ENCODE results near the gene DGKQ. TPM values are rescaled to one million over a fixed set of nuclear protein-coding genes. Genes with fewer than 3 reads are reported as not detected.

DGKQ gene
- total and polyA plus RNA-seq, 7 experiments from 2014 or later: 1.5 to 28.0 (median 16.5) TPM

DNA sequence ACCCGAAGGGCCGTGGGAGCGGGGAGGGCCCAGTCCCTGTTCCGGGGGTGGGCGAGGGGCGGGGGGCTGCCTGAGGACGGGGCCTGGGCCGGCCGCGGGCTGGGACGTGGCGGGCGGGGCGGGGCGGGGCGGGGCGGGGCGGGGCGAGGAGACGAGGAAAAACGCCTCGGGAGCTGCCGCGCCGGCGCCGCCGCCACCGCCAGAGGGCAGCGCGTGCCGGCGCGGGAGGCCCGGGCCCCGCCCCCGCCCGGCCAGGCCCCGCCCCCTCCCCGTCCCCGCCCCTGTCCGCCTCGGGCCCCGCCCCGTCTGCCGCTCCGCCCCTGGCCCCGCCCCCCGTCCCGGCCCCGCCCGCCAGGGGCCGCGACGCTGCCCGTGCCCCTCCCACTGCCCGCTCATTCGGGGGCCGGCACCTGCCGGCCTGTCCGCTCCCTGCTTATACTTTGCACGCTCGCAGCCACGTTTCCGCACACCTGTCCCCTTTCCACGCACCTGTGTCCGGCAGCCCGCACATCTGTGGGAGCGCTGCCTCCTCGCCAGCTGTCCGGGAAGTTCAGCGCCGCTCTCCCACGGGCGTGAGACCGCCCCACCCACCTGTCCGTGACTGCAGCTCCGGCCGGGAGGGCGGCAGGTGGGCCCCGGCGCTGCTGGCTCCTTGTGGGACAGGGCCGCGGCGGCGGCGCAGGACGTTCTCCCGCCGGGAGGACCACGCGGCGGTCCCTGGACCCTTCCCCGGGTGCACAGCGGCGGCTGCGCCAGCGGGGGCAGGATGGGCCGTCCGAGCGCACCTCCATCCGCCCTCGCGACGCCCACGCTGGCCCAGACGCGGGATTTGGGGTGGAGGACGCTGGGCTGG lies 36.4 kb upstream of the DGKQ start:
- ATAC-seq (peak; percentile 78), DNase-seq (peak; percentile 51 to 85 (median 64))
- ChIA-PET CTCF (interaction anchor here (0.6 to 0.9 kb wide), 2 partner anchors 79 to 1043 kb away, joined by 3 read pairs; no protein-coding TSS in a partner anchor), POLR2A (interaction anchor here (0.6 to 2.4 kb wide), 6 partner anchors 44 to 617 kb away, joined by 3 to 11 read pairs (median 3); no protein-coding TSS in a partner anchor)
- intact Hi-C loops (cut with micrococcal nuclease): loop anchor here (1.0 to 5.0 kb wide), 17 partner anchors 23 to 703 kb away; partner anchors contain the start of genes CTBP1 (in 2 of the 2), DGKQ (in 2 of the 2), PCGF3 (in 2 of the 2) and UVSSA (in 2 of the 2)
- Histone ChIP-seq H3K4me3 (ENCODE audit: low read length) (peak overlapping the region; percentile 77), H3K27ac (ENCODE audit: low read depth, low read length) (peak overlapping the region; percentile 83), H3K4me1 (ENCODE audit: control insufficient read depth in 2 of 2, insufficient read depth in 2 of 2, low read length in 2 of 2) (peaks cover 0 to 10% of the 10 kb centered on the region in 2 donors), H3K9me3 (ENCODE audit: control insufficient read depth in 2 of 3, low read length in 3 of 3) (no peaks in the 10 kb centered on the region), H3K36me3 (ENCODE audit: control insufficient read depth in 2 of 3, insufficient read depth in 3 of 3, low read length in 3 of 3) (no peaks in the 10 kb centered on the region), H3K27me3 (ENCODE audit: control insufficient read depth in 2 of 2, insufficient read depth in 2 of 2, low read length in 2 of 2) (peaks cover 0 to 4% of the 10 kb centered on the region in 2 donors)
- Mint-ChIP-seq H3K27ac (peak overlapping the region in 7 of 9 donors; percentile 70 to 95 (median 87)), H3K36me3 (peaks cover 0 to 3% (median 2%) of the 10 kb centered on the region in 5 donors), H3K9me3 (peaks cover 0 to 4% (median 3%) of the 10 kb centered on the region in 11 donors), H3K4me1 (peaks cover 15 to 21% (median 18%) of the 10 kb centered on the region in 7 donors), H3K27me3 (peaks cover 29 to 38% (median 30%) of the 10 kb centered on the region in 5 donors), H3K4me3 (peak overlapping the region; percentile 78 to 97 (median 89))

DNA sequence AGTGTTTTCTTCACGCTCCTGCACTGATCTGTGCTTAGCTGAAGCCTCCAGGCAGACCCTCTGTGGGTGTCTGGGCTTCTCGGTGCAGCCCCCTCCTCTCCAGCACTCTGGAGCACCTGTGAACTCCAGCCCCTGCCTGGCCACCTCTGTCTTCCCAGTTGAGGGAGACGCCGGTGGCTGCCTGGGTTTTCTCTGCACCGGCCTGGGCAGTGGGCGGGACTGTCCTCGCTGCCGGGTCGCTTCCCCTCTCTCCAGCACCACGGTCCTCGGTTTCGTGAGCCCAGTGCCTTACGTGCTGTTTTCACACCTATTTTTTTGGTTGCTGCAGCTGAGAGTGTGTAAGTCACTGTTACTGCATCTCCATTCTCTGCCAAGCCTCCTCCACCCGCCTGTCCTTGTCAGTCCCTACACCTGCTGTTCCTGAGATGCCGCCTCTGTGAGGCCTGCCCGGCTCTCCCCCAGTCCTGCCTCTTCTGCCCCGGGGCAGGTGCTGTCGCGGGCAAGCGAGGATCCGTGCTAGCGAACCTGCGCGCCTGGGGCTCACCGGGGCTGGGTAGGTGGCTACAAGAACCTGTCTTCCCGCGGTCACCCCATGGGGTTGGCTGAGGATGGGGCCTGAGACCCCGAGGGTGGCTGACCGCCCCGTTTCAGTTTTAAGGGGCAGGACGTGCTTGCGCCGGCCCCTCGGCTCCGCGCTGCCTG lies 35.6 kb upstream of the DGKQ start:
- Histone ChIP-seq H3K4me3 (ENCODE audit: low read length) (peak overlapping the region; percentile 31), H3K4me1 (ENCODE audit: control insufficient read depth in 2 of 2, insufficient read depth in 2 of 2, low read length in 2 of 2) (peaks cover 0 to 10% of the 10 kb centered on the region in 2 donors), H3K9me3 (ENCODE audit: control insufficient read depth in 2 of 3, low read length in 3 of 3) (no peaks in the 10 kb centered on the region), H3K27ac (ENCODE audit: low read depth, low read length) (peak overlapping the region; percentile 62), H3K27me3 (ENCODE audit: control insufficient read depth in 2 of 2, insufficient read depth in 2 of 2, low read length in 2 of 2) (peaks cover 0 to 4% of the 10 kb centered on the region in 2 donors), H3K36me3 (ENCODE audit: control insufficient read depth in 2 of 3, insufficient read depth in 3 of 3, low read length in 3 of 3) (no peaks in the 10 kb centered on the region)
- Mint-ChIP-seq H3K4me3 (peak overlapping the region; percentile 49 to 86 (median 76)), H3K9me3 (peaks cover 0 to 5% (median 3%) of the 10 kb centered on the region in 11 donors), H3K27ac (peak overlapping the region in 4 of 9 donors; percentile 20 to 77 (median 52)), H3K36me3 (peaks cover 0 to 3% (median 2%) of the 10 kb centered on the region in 5 donors), H3K4me1 (peaks cover 15 to 19% (median 16%) of the 10 kb centered on the region in 7 donors), H3K27me3 (peaks cover 34 to 42% (median 37%) of the 10 kb centered on the region in 5 donors)
- ATAC-seq: no peak
- intact Hi-C loops (cut with micrococcal nuclease): loop anchor here (1.0 kb wide), 5 partner anchors 23 to 227 kb away; partner anchors contain the start of genes DGKQ (in 2 of the 2), GAK (in 1 of the 2) and TMEM175 (in 1 of the 2)
- peak in 7 of 9 donors; percentile 32 to 56 (median 44) for DNase-seq
- POLR2A ChIA-PET: interaction anchor here (1.5 to 2.4 kb wide), 2 partner anchors 44 to 47 kb away, joined by 3 to 11 read pairs; no protein-coding TSS in a partner anchor
- CTCF ChIA-PET: interaction anchor here (0.6 kb wide), 1 partner anchor 1044 kb away, joined by 3 read pairs; no protein-coding TSS in a partner anchor

DNA sequence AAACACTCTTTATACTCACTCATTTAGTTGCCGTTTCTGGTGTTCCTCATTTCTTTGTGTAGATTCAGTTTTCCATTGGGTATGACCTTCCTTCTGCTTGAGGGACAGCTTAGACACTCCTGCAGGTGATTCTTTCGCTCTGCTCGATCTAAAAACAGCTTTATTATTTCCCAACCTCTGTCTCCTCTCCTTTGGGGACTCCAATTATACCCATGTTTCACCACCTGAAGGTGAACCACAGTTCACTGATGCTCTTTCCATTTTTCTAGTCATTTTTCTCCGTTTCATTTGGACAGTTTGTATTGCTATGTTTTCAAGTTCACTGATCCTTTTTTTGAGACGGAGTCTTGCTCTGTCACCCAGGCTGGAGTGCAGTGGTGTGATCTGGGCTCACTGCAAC lies 33.5 kb upstream of the DGKQ start:
- H3K9me3 Mint-ChIP-seq: peaks cover 0 to 5% (median 3%) of the 10 kb centered on the region in 11 donors
- intact Hi-C loops (cut with micrococcal nuclease): no loop called here
- CTCF ChIA-PET: no interaction called here

DNA sequence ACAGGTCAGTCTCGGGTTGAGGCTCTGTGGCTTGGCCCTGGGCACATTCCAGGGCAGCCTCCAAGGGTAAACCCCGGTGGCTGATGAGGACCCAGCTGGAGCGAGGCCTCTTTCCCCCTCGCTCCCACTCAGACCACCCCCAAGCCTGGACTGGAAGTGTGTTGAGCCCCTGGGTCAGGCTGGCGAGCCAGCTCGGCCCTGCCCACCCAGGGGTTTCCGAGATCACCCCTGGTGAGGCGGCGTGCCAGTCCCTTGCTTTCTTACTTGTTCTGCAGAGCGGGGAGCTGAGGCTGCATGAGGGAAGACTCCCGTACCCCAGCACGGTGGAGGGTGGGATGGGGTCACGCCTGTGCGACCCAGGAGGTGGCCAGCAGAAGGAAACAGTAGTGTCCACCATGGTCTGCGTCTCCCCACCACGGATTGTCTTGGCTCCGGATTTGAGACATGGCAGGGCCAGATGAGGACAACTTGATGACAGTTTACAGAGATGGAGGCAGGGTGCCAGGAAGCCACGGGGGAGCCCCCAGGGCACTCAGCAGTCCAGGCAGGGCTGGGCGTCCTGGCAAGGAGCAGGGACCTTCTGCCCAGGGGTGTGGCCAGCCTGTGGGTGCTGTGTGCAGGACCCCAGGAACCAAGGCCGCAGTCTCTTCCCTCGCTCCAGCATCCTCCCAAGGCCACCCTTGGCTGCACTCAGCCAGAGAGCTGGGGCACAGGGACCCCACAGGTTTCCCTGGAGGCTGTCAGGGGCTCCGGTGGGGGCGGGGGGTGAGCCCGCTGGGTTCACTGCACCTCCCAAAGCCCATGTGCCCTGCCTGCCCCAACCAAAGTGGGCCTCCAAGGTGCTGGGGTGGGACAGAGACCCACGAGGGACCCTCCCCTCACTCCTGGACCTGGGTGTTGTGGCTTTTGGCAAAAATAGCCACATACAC lies 31.5 kb upstream of the DGKQ start:
- H3K4me3 Mint-ChIP-seq: no peak overlapping the region
- no peak overlapping the region for H3K27ac Mint-ChIP-seq
- CTCF ChIA-PET: no interaction called here
- peaks cover 0 to 5% (median 2%) of the 10 kb centered on the region in 11 donors for H3K9me3 Mint-ChIP-seq
- peaks cover 34 to 54% (median 42%) of the 10 kb centered on the region in 5 donors for H3K27me3 Mint-ChIP-seq
- H3K4me3 ChIP-seq (ENCODE audit: low read length): no peak overlapping the region
- no peaks in the 10 kb centered on the region for H3K36me3 ChIP-seq (ENCODE audit: control insufficient read depth in 2 of 3, insufficient read depth in 3 of 3, low read length in 3 of 3)
- H3K36me3 Mint-ChIP-seq: peaks cover 0 to 3% (median 0%) of the 10 kb centered on the region in 5 donors
- H3K27me3 ChIP-seq (ENCODE audit: control insufficient read depth in 2 of 2, insufficient read depth in 2 of 2, low read length in 2 of 2): peaks cover 0 to 8% of the 10 kb centered on the region in 2 donors
- POLR2A ChIA-PET: interaction anchor here (0.6 to 1.3 kb wide), 2 partner anchors 53 to 73 kb away, joined by 4 to 5 read pairs; partner anchors contain the start of genes GAK and TMEM175
- no peak overlapping the region for H3K27ac ChIP-seq (ENCODE audit: low read depth, low read length)
- peaks cover 7 to 11% (median 9%) of the 10 kb centered on the region in 7 donors for H3K4me1 Mint-ChIP-seq
- peaks cover 0 to 5% of the 10 kb centered on the region in 2 donors for H3K4me1 ChIP-seq (ENCODE audit: control insufficient read depth in 2 of 2, insufficient read depth in 2 of 2, low read length in 2 of 2)
- no peaks in the 10 kb centered on the region for H3K9me3 ChIP-seq (ENCODE audit: control insufficient read depth in 2 of 3, low read length in 3 of 3)
- ATAC-seq (no peak), DNase-seq (no peak)
- intact Hi-C loops (cut with micrococcal nuclease): no loop called here

More for the DNA sequence above, 33.5 kb upstream of the DGKQ start:
- Mint-ChIP-seq H3K4me3 (no peak overlapping the region), H3K27ac (no peak overlapping the region), H3K4me1 (peaks cover 11 to 17% (median 13%) of the 10 kb centered on the region in 7 donors), H3K36me3 (peaks cover 0 to 3% (median 0%) of the 10 kb centered on the region in 5 donors), H3K27me3 (peaks cover 34 to 44% (median 42%) of the 10 kb centered on the region in 5 donors)
- Histone ChIP-seq H3K4me3 (ENCODE audit: low read length) (no peak overlapping the region), H3K27ac (ENCODE audit: low read depth, low read length) (no peak overlapping the region), H3K36me3 (ENCODE audit: control insufficient read depth in 2 of 3, insufficient read depth in 3 of 3, low read length in 3 of 3) (no peaks in the 10 kb centered on the region), H3K4me1 (ENCODE audit: control insufficient read depth in 2 of 2, insufficient read depth in 2 of 2, low read length in 2 of 2) (peaks cover 0 to 10% of the 10 kb centered on the region in 2 donors), H3K9me3 (ENCODE audit: control insufficient read depth in 2 of 3, low read length in 3 of 3) (no peaks in the 10 kb centered on the region), H3K27me3 (ENCODE audit: control insufficient read depth in 2 of 2, insufficient read depth in 2 of 2, low read length in 2 of 2) (peaks cover 0 to 8% of the 10 kb centered on the region in 2 donors)
- DNase-seq (no peak), ATAC-seq (no peak)
- POLR2A ChIA-PET: no interaction called here

DNA sequence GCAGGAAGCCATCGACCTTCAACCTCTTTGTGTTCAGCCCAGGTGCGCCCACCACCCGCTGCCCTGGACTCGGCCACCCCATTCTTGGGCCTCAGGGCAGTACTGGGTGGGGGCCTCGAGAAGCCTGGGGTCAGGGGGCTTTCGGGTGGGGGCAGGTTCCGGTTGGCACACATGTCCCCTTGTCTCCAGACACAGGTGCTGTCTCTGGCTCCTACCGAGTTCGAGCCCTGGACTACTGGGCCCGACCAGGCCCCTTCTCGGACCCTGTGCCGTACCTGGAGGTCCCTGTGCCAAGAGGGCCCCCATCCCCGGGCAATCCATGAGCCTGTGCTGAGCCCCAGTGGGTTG lies 30.7 kb upstream of the DGKQ start:
- H3K36me3 Mint-ChIP-seq: peaks cover 0 to 3% (median 0%) of the 10 kb centered on the region in 5 donors
- Histone ChIP-seq H3K27ac (ENCODE audit: low read depth, low read length) (no peak overlapping the region), H3K4me1 (ENCODE audit: control insufficient read depth in 2 of 2, insufficient read depth in 2 of 2, low read length in 2 of 2) (peaks cover 0 to 5% of the 10 kb centered on the region in 2 donors), H3K27me3 (ENCODE audit: control insufficient read depth in 2 of 2, insufficient read depth in 2 of 2, low read length in 2 of 2) (peaks cover 0 to 8% of the 10 kb centered on the region in 2 donors), H3K9me3 (ENCODE audit: control insufficient read depth in 2 of 3, low read length in 3 of 3) (no peaks in the 10 kb centered on the region), H3K4me3 (ENCODE audit: low read length) (no peak overlapping the region), H3K36me3 (ENCODE audit: control insufficient read depth in 2 of 3, insufficient read depth in 3 of 3, low read length in 3 of 3) (no peaks in the 10 kb centered on the region)
- H3K9me3 Mint-ChIP-seq: peaks cover 0 to 5% (median 1%) of the 10 kb centered on the region in 11 donors
- intact Hi-C loops (cut with micrococcal nuclease): no loop called here
- DNase-seq (no peak), ATAC-seq (no peak)
- ChIA-PET CTCF (interaction anchor here (0.6 kb wide), 1 partner anchor 263 kb away, joined by 3 read pairs; no protein-coding TSS in a partner anchor), POLR2A (no interaction called here)
- H3K27ac Mint-ChIP-seq: no peak overlapping the region
- H3K4me1 Mint-ChIP-seq: peaks cover 4 to 12% (median 10%) of the 10 kb centered on the region in 7 donors
- peak overlapping the region in 2 of 10 donors; percentile 23 to 60 for H3K4me3 Mint-ChIP-seq
- H3K27me3 Mint-ChIP-seq: peaks cover 38 to 57% (median 45%) of the 10 kb centered on the region in 5 donors

Measured in naive thymus-derived CD4-positive, alpha-beta T cell (primary cell).